GM21825 (cell line): ENCODE measurements around the gene CDC42BPA.

Experiments used
- ATAC-seq: cut with Tn5 transposase; IDR thresholded peaks from one replicate; pipeline ENCODE4 v1.9.1; 2021; ENCODE audit warnings: mild to moderate bottlenecking, moderate library complexity; ENCODE audit not compliant: unreplicated experiment

The CDC42BPA gene

GRCh38 chr1:226949401-226949800, 368.9 kb downstream of the CDC42BPA start:
- no peak for ATAC-seq

GRCh38 chr1:226948996-226949395, 369.3 kb downstream of the CDC42BPA start:
- ATAC-seq = no peak

GRCh38 chr1:226948480-226948879, 369.8 kb downstream of the CDC42BPA start:
- no peak for ATAC-seq

GRCh38 chr1:226948051-226948450, 370.2 kb downstream of the CDC42BPA start:
- ATAC-seq = no peak

- ATAC-seq = no peak
Observed at GRCh38 chr1:226946841-226947240, 371.5 kb downstream of the CDC42BPA start.

- ATAC-seq = no peak
Observed at GRCh38 chr1:226946285-226946684, 372.0 kb downstream of the CDC42BPA start.

GRCh38 chr1:226945858-226946245, 372.4 kb downstream of the CDC42BPA start:
- ATAC-seq = no peak

- ATAC-seq = no peak
Observed at GRCh38 chr1:226945106-226945857, 373.0 kb downstream of the CDC42BPA start.

- no peak for ATAC-seq
Observed at GRCh38 chr1:226943927-226944326, 374.4 kb downstream of the CDC42BPA start.

- no peak for ATAC-seq
Observed at GRCh38 chr1:226943156-226943555, 375.1 kb downstream of the CDC42BPA start.

- no peak for ATAC-seq
Observed at GRCh38 chr1:226942392-226942791, 375.9 kb downstream of the CDC42BPA start.

GRCh38 chr1:226940806-226941067, 377.6 kb downstream of the CDC42BPA start:
- no peak for ATAC-seq

- ATAC-seq = peak; percentile 95
Observed at GRCh38 chr1:226940029-226940805, 378.1 kb downstream of the CDC42BPA start, which contains the start of gene COQ8A. Gene COQ8A, plus strand, starts transcription at chr1:226940294. Its CDS starts 21,092 bp downstream, at chr1:226961386.
